Measurements from ENCODE around the gene PRDM16.

Gene PRDM16

DNA sequence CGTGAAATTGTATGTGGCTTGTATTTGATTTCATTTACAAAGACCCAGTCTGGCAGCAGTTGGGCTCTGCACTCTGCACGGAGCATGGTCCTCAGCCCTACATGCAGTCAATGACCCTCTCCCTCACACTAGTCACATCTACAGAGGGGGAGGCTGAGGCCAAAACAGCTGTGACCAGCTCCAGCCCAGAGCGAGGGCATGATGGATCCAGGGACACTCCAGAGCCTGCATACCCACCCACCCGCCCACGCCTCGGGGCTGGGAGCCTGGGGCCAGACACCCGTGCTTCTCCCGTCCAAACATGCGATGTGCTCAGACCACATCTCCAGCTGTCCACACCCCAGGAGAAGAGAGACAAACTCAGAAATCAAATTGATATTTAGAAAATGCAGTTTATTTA is 14.0 kb upstream of the PRDM16 start:
- DNase-seq, result no peak

DNA sequence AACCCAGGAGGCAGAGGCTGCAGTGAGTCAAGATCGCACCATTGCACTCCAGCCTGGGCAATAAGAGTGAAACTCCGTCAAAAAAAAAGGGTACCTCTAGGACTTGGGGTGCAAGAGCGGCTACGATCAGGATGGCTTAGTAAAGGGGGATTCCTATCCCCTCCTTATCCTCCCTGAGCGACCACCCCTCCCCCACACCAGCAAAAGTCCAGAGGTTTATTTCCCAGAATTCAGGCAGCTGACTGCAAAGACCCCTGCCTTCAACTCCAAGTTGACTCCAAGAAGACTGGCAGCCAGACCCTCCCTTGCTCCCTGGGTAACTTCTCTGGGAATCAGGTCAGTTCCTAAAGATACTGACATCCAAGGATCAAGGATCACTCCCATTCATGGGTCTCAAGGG is 12.4 kb upstream of the PRDM16 start:
- DNase-seq, result no peak

DNA sequence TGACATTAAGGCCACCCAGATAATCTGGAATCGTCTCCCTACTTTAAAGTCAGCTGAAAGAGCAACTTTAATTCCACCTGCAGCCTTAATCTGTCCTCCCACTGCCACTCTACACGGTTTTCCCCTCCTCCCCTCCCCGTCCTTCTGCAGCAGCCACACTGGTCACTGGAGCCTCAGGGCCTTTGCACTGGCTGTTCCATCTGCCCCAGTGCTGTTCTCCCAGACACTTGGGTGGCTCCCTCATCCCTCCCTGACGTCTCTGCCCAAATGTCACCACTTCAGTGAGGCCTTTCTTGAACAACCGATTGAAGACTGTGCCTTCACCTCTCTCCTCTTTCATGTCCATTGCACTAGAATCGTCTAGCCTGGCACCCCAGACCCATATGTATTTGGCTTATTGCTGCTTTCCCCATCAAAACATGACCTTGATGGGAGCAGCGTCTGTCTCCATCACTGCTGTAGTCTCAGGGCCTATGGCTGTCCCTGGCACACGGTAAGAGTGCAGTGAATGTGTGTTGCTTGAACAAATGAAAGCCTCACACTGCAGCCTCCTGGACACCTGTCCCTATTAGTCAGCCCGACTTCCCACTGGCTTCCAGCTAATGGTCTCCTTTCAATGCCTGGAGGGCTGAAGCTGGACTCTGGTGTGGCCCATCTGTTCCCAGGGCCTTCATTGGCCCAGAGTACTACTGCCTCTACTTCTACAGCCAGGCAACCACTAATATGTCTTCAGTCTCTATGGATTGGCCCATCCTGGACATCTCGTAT is 10.6 kb upstream of the PRDM16 start:
- no peak for DNase-seq

DNA sequence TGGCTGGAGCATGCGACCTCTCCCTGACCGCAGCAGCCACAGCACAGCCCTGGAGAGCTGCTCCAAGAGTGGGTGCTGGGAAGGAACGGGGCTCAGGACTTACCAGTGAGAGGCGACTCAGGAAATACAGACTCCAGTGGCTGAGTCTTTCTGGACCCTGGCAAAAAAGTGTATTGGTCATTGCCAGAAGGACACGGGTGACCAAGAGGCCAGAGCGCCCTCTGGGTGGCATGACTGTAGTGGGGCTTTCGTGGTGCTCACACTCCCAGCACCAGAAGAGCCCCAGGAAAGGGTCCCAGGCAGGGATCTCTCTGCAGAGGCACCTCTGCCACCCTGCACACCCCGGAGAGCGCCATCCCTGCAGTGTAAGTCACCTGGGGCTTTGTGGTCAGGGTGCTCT is 8.9 kb upstream of the PRDM16 start:
- DNase-seq, result no peak

DNA sequence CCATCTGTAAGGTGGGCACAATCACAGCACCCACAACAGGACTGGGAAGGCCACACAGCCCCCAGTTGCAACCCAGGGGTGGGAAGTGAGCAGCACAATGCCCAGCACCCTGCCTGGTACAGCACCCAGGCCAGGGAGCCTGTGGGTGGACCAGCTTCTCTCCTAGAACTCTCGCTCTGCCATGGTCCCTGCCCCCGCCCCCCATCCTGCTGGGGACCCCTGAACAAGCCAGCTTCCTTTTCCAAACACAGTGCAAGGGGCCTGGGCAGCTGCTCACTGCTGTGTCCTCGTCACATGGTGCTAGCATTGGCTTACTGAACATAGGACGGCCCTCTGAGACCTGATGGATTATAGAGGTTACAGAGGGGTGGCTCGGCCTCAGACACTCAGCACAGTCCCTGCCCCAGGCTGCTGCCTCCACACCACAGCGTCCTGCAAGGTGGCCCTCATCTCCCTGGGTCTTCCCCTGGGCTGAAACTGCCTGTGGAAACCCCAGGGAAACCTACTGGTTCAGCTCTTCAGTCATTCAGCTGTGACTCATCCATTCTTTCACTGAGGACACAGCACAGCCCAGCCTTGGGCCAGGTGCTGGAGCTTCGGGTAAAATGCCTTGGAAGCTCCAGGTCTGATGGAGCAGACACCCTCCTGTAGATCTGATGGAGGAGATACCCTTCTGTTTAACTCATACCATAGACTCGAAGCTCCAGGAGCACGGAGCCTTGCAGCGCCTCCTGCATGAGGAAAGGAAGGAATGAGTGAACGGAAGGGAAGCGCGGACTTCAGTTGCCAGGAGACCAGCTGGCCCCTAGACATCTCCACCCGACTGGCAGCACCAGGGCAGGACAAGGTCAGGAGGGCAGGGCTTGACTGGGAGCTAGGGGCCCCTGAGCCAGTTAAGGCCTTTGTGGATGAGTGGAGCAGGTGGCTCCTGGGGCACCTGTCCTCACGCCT is 8.1 kb upstream of the PRDM16 start:
- no peak for DNase-seq

DNA sequence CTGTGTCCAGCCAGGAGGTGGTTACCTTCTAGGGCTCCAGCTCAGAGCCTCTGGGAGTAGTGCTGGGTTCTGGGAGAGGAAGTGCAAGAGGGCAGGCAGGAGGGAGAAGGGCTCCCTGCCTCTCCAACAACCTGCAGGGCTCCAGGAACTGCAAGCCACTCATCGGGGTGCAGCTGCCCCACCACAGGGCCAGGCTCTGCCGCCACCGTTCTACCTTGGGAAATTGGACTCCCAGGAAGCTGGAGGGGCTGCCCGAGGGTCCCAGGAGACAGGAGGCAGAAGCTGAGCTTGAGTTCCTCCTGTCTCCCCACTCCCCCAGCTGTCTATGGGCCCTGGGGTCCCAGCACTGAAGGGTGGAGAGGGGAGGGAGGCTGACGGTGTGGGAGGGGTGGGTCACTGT is 7.4 kb upstream of the PRDM16 start:
- DNase-seq, result no peak

DNA sequence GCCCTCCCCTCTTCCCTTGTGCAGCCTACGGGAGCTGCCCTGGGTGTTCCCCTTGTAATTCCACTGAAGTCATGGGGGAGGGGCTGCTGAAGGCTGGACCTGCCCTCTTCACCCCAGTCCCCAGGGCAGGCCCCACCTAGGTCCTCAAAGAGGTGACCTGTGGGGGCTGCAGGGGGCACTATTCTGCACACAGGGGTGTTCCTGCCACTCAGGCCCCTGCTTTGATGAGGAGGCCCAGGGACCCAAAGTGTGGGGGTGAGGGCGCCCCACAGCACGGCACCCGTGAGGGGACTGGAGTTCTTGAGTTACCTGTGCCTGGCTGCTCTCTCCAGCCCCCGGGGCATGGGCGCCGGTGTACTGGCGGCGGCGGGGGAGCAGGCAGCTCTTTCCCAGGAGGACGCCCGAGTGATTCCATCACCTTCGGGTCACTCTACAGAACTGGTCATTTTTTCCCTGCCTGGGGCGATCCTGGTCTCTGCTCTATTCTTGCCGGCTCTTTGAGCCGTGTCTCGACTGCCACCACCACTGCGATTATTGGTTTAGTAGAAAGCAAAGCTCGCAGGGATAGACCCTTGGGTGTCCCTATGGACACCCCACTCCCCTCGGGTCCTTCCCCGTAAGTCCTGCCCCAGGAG is 6.9 kb upstream of the PRDM16 start:
- DNase-seq, result no peak

DNA sequence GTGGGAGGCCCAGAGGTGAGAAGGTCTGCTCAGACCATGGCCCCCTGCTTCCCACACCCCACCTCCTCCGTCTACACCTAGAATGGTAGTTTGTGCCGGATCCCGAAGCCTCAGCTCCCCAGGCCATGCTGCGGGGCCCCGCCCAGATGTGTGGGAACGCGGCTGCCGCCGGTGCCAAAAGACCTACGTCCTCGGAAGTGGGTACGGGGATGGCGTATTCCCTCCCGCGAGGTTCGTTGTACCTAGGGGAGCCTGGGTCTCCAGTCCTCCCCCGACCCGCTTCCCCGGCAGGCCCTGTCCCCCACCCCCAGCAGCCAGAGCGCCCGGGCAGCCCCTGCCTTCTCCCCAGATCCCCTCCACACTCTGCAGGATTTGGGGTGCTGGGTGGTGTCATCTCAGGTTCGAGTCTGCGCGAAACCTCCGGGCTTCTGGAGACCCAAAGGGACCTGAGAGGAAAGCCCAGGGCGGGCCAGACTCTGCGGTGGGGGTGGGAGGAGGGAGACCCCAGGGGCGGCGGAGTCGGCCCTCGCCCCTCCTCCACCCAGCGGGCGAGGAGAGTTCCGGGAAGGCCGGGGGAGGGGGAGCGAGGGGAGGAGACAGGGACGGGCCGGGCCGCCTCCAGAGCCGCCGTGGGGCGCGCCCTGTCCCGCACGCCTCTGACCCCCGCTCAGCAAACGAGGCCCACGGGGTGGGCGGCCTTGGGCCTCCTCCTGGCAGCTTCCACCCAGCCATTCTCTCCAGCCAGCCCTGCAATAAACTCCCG is 6.2 kb upstream of the PRDM16 start:
- DNase-seq, result no peak

DNA sequence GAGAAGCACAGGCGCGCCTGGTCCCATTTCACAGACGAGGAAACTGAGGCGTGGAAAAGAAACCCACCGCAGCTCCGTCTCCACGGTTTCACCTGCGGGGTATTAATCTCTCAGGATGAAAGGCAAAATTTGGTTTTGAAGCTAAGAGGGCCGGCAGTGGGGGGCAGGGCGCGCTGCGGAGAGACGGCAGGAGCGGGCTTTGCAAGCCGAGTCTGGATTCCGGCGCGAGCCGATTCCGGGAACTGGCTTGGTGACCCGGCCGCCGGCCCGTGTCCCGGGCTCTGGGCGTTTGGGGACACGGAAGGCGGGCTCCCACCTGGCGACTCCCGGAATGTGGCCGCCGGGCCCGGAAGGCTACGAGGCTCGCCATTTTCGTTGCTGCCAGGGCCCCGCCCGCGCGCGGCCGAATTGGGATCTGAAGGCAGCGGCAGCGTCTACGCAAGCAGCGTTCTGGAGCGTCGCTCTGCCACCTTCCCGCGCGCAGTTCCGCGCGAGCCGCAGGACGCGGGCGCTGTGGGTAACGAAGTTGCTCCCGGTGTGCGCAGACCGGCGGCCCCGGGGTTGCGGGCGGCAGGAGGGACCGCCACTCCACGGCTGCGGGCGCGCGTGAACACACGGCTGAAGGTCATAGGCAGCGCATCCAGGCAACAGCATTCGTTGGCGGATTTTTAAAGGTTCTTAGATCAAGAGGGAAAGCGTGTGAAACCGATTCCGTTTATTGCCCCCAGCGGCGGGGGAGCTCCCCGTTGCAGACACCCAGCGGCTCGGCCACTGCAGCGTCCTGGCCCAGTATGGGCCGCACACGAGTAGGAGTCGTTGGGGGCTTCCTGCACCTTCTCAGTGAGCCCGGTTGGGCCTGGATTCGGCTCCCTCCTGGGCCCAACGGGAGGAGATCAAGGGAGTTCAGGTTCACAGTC is 5.4 kb upstream of the PRDM16 start:
- no peak for DNase-seq

DNA sequence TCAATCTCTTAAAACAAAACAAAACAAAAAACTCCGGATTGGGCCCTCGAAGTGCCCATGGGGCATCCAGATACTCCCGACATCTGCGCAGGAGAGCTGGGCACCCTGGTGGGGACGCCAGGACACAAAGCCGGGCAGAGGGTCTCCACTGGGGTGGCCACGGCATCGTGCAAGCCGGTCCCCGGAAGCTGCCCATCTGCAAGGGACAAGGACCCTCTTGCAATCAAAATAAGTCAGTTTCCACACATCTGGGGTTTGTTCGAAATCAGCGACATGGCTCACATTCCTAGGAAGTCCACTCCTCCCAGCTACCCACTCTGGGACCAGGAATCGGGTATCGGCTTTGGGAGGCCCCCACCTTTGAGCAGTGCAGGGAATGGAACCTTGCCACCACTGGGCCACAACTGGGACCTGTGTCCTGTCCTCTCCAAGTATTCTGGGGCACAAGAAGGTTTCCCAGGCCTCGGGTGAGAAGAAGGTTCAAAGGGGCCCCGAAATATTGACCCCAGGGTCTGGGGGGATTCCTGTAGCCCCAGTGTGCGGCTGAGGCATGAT is 4.6 kb upstream of the PRDM16 start:
- DNase-seq, result no peak

DNA sequence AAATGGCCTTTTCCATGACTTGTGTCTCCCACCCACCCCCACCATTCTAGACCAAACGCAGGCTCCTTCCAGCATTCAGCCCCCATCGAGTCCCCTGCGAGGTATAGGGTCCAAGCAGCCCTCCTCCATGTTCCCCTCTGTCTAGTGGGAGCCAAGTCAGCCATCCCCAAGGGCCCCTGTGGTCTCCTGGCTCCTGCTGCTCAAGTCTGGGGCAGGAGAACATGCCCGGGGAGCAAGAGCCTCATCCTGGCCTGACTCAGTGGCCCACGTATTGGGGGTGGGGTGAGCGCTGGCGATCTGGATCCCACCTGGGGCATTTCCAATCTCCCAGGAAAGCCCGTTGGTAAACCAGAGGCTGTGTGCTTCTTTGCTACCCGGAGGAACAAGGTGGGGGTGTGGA is 4.1 kb upstream of the PRDM16 start:
- DNase-seq, result no peak

DNA sequence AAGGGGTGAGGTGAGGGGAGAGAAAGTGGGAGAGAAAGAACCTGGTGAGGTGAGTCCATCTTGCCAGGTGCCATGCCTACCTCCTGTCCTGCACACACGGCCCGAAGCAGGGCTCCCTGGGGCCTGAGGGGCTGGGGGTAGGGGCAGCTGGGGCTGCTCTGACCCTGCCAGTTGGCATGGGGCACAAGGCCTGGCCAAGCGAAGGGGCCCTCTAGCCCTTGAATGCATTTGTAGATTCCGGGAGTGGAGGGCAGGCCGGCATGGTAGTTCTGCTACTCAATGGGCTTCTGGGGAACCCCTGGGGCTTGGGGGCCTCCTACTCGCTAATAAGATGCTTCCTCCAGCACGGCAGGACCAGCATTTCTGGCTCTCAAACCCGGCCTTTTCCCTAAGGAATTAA is 3.6 kb upstream of the PRDM16 start:
- DNase-seq, result no peak

DNA sequence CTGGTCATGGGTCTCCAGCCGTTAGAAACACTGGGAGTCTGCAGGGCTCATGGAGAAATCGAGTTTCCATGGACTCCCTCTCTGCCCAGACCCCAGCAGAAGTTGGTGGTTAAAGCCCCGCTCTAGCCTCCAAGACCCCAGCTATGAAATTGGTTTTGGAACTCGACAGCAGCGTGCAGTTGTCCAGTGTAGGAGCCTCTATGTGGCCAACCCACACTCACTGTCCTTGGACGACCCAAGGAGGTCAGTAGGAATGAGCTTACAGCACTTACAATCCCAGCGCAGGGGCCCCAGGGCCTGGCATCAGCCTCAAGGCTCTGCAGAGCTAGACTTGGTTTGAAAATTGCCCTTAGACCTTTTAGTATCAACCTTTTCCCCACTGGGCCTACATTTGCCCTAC is 3.2 kb upstream of the PRDM16 start:
- DNase-seq, result no peak

DNA sequence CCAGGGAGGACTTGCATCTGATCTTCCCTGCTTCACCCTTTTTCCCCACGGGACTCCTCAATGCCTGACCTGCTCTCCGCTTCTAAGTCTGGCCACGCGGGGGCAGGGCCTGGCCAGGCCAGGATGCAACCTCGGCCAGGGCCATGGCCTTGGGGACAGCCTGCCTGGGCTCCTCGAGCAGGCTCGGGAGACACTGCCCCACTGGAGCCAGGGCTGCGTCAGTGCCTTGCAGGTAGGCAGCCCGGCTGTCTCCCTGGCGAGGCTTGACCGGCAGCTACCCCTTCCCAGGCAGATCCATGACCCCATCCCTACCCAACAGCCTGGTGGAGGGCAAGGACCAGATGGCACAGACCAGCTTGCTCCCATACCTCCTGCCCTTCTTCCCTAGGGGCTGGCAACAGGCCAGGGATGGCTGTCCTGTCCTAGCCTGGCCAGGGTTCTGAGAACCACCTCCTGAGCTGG is 2.7 kb upstream of the PRDM16 start:
- peak; percentile 12 for DNase-seq

DNA sequence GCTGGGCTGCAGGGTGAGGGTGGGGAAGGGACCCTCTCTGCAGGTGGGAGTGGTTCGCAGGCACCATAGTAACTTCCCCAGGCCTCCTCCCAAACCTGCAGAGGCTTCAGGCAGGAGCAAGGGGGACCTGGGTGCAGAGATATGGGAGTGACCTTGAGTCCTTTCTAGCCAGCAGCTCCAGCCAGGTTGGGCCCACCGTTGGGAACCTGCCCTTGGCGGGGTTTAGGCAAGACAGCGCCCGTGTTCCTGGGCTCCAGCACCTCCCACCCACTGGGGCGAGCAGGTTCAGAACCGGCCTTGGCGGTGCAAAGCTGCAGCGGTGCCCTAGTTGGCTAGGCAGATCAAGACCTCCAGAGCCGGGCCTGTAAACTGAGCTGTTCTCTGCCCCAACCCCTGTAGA is 2.2 kb upstream of the PRDM16 start:
- no peak for DNase-seq

DNA sequence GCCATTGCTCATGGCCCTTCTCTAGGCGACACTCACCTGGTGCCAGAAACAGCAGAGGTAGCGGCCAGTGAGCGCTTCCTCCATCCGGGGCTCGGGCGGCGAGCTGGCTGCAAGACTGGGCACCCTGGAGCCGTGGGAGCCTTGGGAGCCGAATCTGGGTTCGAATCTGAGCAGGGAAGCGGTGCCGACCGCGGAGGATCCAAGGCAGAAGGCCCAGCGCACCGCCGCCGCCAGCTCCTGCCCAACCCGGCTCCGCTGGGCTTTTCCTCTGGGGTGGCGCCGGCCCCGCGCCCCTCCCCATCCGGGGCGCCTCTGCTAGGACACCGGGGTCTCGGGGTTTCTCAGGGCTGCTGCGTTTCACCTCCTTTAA is 1.7 kb upstream of the PRDM16 start:
- DNase-seq, result no peak

DNA sequence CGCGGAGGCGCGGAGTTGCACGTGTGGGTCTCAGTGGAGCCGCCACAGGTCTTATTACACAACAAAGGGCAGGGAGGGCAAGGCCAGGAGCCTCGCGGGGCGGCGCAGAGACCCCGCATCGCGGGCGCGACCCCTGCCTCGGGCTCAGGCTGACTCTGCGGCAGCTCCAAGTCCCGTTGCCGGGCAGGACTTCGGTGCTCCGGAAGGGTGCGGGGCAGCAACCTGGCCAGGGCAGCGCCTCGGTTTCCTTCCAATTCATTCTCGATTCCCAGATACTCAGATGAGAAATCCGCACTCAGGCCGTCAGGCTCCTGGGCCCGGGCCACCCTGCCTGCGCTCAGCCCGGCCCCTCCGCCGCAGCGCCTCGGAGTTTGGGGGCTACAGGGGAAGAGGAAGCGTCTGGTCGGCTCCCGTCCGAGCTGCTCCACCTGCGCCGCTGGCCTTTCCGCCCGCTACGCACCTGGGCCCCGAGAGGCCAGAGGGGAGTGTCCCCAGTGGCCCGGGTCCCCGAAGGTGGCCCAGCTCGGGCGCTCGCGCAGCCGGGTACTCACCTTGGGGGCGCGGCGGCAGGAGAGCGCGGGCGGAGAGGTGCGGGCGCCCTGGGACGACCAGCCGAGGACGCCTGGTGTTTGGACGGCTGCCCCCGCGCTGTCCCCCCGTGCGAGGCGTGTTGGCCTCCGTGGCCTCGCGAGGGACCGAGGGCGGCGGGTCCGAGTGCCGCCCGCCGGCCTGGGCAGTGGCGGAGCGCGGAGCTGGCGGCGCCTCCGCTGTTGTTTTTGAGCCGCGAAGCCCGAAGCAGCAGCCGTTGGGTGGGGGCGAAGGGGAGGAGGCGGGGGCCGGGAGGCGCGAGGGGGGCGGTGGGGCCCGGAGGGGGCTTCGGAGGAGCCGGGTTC is 1.1 kb upstream of the PRDM16 start:
- no peak for DNase-seq

DNA sequence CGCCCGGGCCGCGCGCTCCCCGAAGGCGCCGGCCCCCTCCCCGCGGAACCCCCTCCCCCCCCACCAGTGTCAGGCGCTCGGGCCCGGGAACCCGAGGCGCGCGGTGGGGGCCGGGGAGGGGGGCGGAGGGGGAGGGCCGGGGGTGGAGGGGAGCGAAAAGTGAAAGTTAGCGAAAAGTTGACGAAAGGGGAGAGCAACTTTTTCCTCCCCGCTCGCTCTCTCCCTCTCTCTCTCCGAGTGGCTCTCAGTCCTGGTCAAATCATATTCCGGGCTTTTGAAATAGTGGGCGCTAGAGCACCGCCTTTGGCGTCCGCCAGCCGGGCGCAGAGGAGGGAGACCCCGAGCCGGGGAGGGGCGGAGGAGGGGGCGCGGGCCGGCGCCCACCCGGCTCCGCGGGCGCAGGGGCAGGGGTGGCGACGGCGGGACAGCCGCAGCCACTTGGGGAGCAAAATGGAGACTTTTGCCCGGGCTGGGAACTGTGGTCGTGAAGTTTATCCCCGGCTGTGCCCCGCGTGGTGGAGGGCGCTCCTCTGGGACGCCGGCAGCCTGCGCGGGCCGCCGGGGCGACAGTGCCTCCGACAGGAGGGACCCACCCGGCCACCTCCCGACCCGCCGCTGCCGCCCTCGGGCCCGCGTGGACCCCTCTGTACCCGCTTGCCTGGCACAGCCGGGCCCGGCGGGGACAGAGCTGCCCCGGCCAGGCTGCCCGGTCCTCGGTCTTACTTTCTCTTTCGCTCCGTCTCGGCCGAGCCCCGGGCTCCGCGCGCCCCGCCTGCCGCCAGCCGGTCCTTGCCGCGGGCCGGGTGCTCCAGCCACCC is 697 bp downstream of the PRDM16 start:
- DNase-seq, result peak; percentile 61

DNA sequence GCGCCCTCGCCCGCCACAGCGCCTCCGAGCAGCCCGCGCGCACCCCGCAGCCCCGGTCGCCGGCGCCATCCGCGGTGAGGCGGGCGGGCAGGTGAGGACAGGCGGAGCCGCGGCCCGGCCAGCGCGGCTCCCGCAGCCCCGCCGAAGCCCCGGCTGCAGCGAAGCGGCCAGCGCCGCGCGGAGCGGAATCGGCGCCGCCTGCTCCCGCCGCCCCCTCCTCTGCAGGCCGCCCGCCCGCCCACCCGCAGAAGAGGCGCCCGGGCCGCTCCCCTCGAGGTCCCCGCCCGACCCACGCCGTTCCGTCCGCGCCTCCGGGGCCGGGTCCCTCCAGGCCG is 1.3 kb downstream of the PRDM16 start:
- no peak for DNase-seq

Measured in suppressor macrophage treated with lipopolysaccharide for 4 hours (primary cell).